Tibial nerve (tissue), 3 donors: ENCODE results near the gene FTCD.
"Not testable (repeated sequence)": the region's sequence is repeated elsewhere in the genome, so short reads cannot be mapped to it uniquely, and the experiment has no call there.

Experiments
- CTCF ChIP-seq, 5 experiments: fragments of 200-600 bp in 3 of 5; fragments of 450-650 bp in 2 of 5; sonication (generic) in 3 of 5; IDR thresholded peaks; one replicate each; pipeline ENCODE4 v1.5.1; 2016 to 2019; ENCODE audit warnings: antibody characterized with exemption in 5 of 5, mild to moderate bottlenecking in 3 of 5, moderate library complexity in 2 of 5
- POLR2A ChIP-seq, 2 donors: fragments of 450-650 bp; IDR thresholded peaks; one replicate each; pipeline ENCODE4 v1.6.1; 2017; ENCODE audit warnings: antibody characterized with exemption in 2 of 2, mild to moderate bottlenecking in 2 of 2, moderate library complexity in 2 of 2

GRCh38 chr21:46183337-46183909 is 28.0 kb upstream of the FTCD start:
- not testable (repeated sequence) for TF ChIP-seq CTCF, POLR2A (IDR thresholded peaks at IDR 0.05)
